Esophagus squamous epithelium (tissue), 5 donors: ENCODE data around the gene BSPRY. TPM values are rescaled to one million over a fixed set of nuclear protein-coding genes. Genes with fewer than 3 reads are reported as not detected.

ENCODE experiments used
- DNase-seq: peaks from one replicate; lab custom pipeline; 2025; lab: John Stamatoyannopoulos, UW
- H3K27ac ChIP-seq, 4 donors: fragments of 200-600 bp; sonication (generic); one replicate each; pipeline ENCODE4 v1.5.1; 2016 to 2019; ENCODE audit warnings: mild to moderate bottlenecking in 1 of 4
- H3K27me3 ChIP-seq, 4 donors: fragments of 200-600 bp; sonication (generic); 1 replicate in 3 of 4; 2 replicates in 1 of 4; pipeline versions ENCODE4 v1.5.1 to v1.6.0; 2017 to 2021; ENCODE audit warnings: antibody characterized with exemption in 1 of 4
- H3K36me3 ChIP-seq, 3 donors: fragments of 200-600 bp; sonication (generic); one replicate each; pipeline ENCODE4 v1.5.1; 2016 to 2019
- H3K4me1 ChIP-seq, 3 donors: fragments of 200-600 bp; sonication (generic); one replicate each; pipeline ENCODE4 v1.5.1; 2017 to 2019
- H3K4me3 ChIP-seq, 4 donors: fragments of 200-600 bp; sonication (generic); 1 replicate in 3 of 4; 2 replicates in 1 of 4; pipeline ENCODE4 v1.5.1; 2016 to 2019; ENCODE audit warnings: mild to moderate bottlenecking in 2 of 4, moderate library complexity in 1 of 4
- H3K9me3 ChIP-seq, 3 donors: fragments of 200-600 bp; sonication (generic); one replicate each; pipeline ENCODE4 v1.5.1; 2016 to 2019
- CTCF ChIP-seq, 6 experiments: fragments of 450-650 bp in 4 of 6; fragments of 200-600 bp in 2 of 6; sonication (generic) in 2 of 6; IDR thresholded peaks; one replicate each; pipeline ENCODE4 v1.5.1; 2016 to 2019; ENCODE audit warnings: antibody characterized with exemption in 6 of 6, mild to moderate bottlenecking in 4 of 6, moderate library complexity in 4 of 6
- POLR2A ChIP-seq, 4 donors: fragments of 450-650 bp; IDR thresholded peaks; one replicate each; pipeline ENCODE4 v1.6.1; 2017; ENCODE audit warnings: antibody characterized with exemption in 4 of 4, mild to moderate bottlenecking in 4 of 4, moderate library complexity in 3 of 4
- WGBS, 2 donors: methylation state at CpG; one replicate each; pipeline ENCODE4 v1.1.5; 2018; 5-methylcytosine and 5-hydroxymethylcytosine counted together
- intact Hi-C: fragments of 100-400 bp; cut with DNase I; formaldehyde crosslinking; loops from one replicate; pipeline ENCODE4 v1.15.0; 2022
- total RNA-seq, 4 donors: library from RNA; depleted of rRNA; stranded (reverse); fragments of >200 nt; gene quantifications; one replicate each; pipeline ENCODE4 v1.1.0, GENCODE V29; 2016
- donor health status: DM: yes; HTN: yes; CAD: no.

BSPRY gene
- total RNA-seq, 4 donors from 2014 or later = 18.1 to 50.1 (median 37.6) TPM

DNA sequence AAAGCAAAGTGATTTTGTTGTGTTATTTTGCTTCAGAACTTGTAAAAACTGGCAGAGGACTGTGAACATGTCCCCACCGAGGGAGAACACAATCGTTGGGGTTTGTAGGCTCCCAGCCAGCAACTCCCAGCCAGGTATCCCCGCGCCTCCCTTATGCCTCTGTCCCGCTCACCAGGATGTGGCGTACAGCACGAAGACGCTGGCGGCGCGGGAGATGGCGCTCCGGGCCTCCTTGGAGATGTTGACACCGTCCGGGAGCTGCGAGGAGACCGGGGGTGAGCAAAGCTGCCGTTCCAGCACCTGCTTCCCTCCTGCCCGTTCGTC is 60.5 kb downstream of the BSPRY start:
- TF ChIP-seq POLR2A (IDR thresholded peaks at IDR 0.05) (no peak), CTCF (IDR thresholded peaks at IDR 0.05) (no peak)
- DNase-seq = no peak
- peaks cover 7 to 44% (median 10%) of the 10 kb centered on the region in 3 donors for H3K4me1 ChIP-seq
- H3K9me3 ChIP-seq = no peaks in the 10 kb centered on the region
- H3K4me3 ChIP-seq = peak overlapping the region; percentile 78 to 95 (median 90)
- peaks cover 0 to 20% (median 5%) of the 10 kb centered on the region in 3 donors for H3K36me3 ChIP-seq
- 0% methylated on average over 2 to 6 of the region's 20 CpGs for WGBS, 2 donors
- intact Hi-C loops = loop anchor here (5.0 kb wide), 1 partner anchor 133 kb away; the partner anchor contains the start of genes CDC26 and PRPF4
- peak overlapping the region; percentile 92 to 99 (median 96) for H3K27ac ChIP-seq
- no peaks in the 10 kb centered on the region for H3K27me3 ChIP-seq

DNA sequence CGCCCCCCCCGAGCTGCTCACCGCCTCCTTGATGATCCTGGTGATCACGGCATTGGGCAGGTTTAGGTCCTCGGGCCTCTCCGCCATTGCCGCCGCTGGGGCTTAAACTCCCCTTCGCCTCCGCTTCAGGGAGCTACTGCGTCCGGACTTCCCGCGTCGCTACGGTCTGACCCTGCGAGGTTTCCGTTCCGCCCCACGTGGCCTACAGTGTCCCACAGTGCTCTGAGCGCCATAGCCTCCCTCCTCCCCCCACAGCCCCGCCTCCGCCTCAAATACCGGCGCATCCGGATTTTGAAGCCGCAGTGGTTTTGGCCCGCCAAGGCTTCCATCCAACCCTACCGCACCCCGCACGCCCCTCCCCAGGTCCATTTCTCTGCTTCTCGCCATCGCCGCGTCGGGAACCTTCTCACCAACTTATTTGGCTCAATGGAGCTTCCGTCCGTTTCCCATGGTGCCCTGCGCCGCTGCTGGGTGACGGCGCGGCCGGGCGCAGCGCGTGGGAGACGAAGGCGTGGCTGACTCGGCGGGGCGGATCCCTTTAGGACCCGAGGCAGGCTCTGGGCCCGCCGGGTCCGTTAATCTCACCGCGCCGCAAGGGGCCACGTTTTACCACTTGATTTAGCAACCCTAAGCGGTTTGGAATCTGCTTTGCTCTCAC is 61.0 kb downstream of the BSPRY start, which contains the start of the genes C9orf43 and POLE3:
Gene C9orf43, plus strand, starts transcription at position 541 of the 658 bp plus-strand sequence. CDS start 2,747 bp downstream, outside the sequence.
Gene POLE3, minus strand, starts transcription at position 469 of the 658 bp plus-strand sequence. Its CDS starts 382 bp downstream, at position 87.
- Histone ChIP-seq H3K9me3 (no peaks in the 10 kb centered on the region), H3K36me3 (peaks cover 0 to 20% (median 5%) of the 10 kb centered on the region in 3 donors), H3K4me3 (peak within 1 kb of the TSS; percentile 78 to 95 (median 90)), H3K4me1 (peaks cover 7 to 44% (median 10%) of the 10 kb centered on the region in 3 donors), H3K27ac (peak within 1 kb of the TSS; percentile 92 to 99 (median 96)), H3K27me3 (no peaks in the 10 kb centered on the region)
- intact Hi-C loops = no loop called here
- TF ChIP-seq CTCF (IDR thresholded peaks at IDR 0.05) = peak in 2 of 6 experiments; percentile 26 to 33
- peak in 3 of 4 donors; percentile 16 to 73 (median 49) for TF ChIP-seq POLR2A (IDR thresholded peaks at IDR 0.05)
- DNase-seq = peak; percentile 86
- WGBS, 2 donors = 1% methylated on average over 21 to 24 of the region's 61 CpGs

GRCh38 chr9:113416149-113416721 is 66.9 kb downstream of the BSPRY start:
- Histone ChIP-seq H3K27me3 (no peaks in the 10 kb centered on the region), H3K4me1 (peaks cover 0 to 7% (median 0%) of the 10 kb centered on the region in 3 donors), H3K36me3 (no peaks in the 10 kb centered on the region), H3K4me3 (no peak overlapping the region), H3K9me3 (no peaks in the 10 kb centered on the region), H3K27ac (no peak overlapping the region)
- TF ChIP-seq POLR2A (IDR thresholded peaks at IDR 0.05) (no peak), CTCF (IDR thresholded peaks at IDR 0.05) (no peak)
- WGBS, 2 donors = 50 to 59% methylated on average over 3 of the region's 3 CpGs
- intact Hi-C loops = no loop called here
- DNase-seq = no peak

- no peak for DNase-seq
- TF ChIP-seq CTCF (IDR thresholded peaks at IDR 0.05) = no peak
- TF ChIP-seq POLR2A (IDR thresholded peaks at IDR 0.05) = no peak
- H3K4me3 ChIP-seq = no peak overlapping the region
- no peak overlapping the region for H3K27ac ChIP-seq
- H3K36me3 ChIP-seq = no peaks in the 10 kb centered on the region
- no peaks in the 10 kb centered on the region for H3K4me1 ChIP-seq
- H3K27me3 ChIP-seq = no peaks in the 10 kb centered on the region
- intact Hi-C loops = no loop called here
- 75 to 85% methylated on average over 4 of the region's 4 CpGs for WGBS, 2 donors
- H3K9me3 ChIP-seq = no peaks in the 10 kb centered on the region
Measured at GRCh38 chr9:113417370-113417769, 68.0 kb downstream of the BSPRY start.

Other genes starting within 250 kb of the BSPRY start
- gene SLC31A2, start 198.5 kb upstream of the BSPRY start, total RNA-seq = 10 to 100 TPM in 3 of 4 donors, 1 to 10 TPM in 1; 7.1 to 15.2 (median 12.8) TPM
- gene FKBP15, start 128.3 kb upstream of the BSPRY start, total RNA-seq = 10 to 100 TPM; 17.7 to 23.3 (median 20.5) TPM
- 10 to 100 TPM; 11.0 to 23.4 (median 17.8) TPM for gene SLC31A1, start 128.0 kb upstream of the BSPRY start, total RNA-seq
- 10 to 100 TPM; 20.5 to 42.4 (median 26.5) TPM for gene CDC26, start 74.0 kb upstream of the BSPRY start, total RNA-seq
- 10 to 100 TPM; 11.4 to 19.0 (median 17.4) TPM for gene PRPF4, start 73.9 kb upstream of the BSPRY start, total RNA-seq
- gene RNF183, start 46.2 kb upstream of the BSPRY start, total RNA-seq = 1 to 10 TPM in 3 of 4 donors, not detected in 1; 2.1 to 6.0 (median 3.4) TPM
- 1 to 10 TPM; 1.1 to 1.9 (median 1.5) TPM for gene WDR31, start 9.3 kb upstream of the BSPRY start, total RNA-seq
- gene HDHD3, start 27.4 kb downstream of the BSPRY start, total RNA-seq = 10 to 100 TPM; 35.9 to 84.2 (median 46.4) TPM
- gene ALAD, start 51.7 kb downstream of the BSPRY start, total RNA-seq = 10 to 100 TPM; 19.1 to 52.0 (median 33.5) TPM
- 10 to 100 TPM; 16.6 to 61.4 (median 51.9) TPM for gene POLE3, start 61.1 kb downstream of the BSPRY start, total RNA-seq
- under 1 TPM; 0.32 to 0.79 (median 0.38) TPM for gene C9orf43, start 61.2 kb downstream of the BSPRY start, total RNA-seq
- 10 to 100 TPM in 3 of 4 donors, 1 to 10 TPM in 1; 9.7 to 16.3 (median 12.7) TPM for gene RGS3, start 114.2 kb downstream of the BSPRY start, total RNA-seq